GM19468 (cell line): ENCODE results near the gene CPNE6.

Experiments
- ATAC-seq: cut with Tn5 transposase; IDR thresholded peaks from one replicate; pipeline ENCODE4 v1.9.1; 2021; ENCODE audit warnings: mild to moderate bottlenecking, moderate library complexity, moderate number of reproducible peaks; ENCODE audit not compliant: unreplicated experiment; ENCODE audit errors: extremely low read depth

Gene CPNE6

GRCh38 chr14:24082411-24083080, 11.2 kb downstream of the CPNE6 start:
- no peak for ATAC-seq

- no peak for ATAC-seq
These were observed 12.1 kb downstream of the CPNE6 start for GRCh38 chr14:24083462-24083861.

GRCh38 chr14:24084440-24084839, 13.1 kb downstream of the CPNE6 start:
- no peak for ATAC-seq

GRCh38 chr14:24085215-24085614, 13.9 kb downstream of the CPNE6 start:
- no peak for ATAC-seq

GRCh38 chr14:24086193-24086955, 15.0 kb downstream of the CPNE6 start:
- ATAC-seq, result no peak

- no peak for ATAC-seq
These were observed 15.6 kb downstream of the CPNE6 start for GRCh38 chr14:24087004-24087403.

GRCh38 chr14:24088095-24088494, 16.7 kb downstream of the CPNE6 start:
- no peak for ATAC-seq

GRCh38 chr14:24089890-24090289, 18.5 kb downstream of the CPNE6 start:
- ATAC-seq, result no peak

GRCh38 chr14:24092110-24092504, 20.7 kb downstream of the CPNE6 start:
- ATAC-seq, result no peak

- ATAC-seq, result no peak
These were observed 21.3 kb downstream of the CPNE6 start for GRCh38 chr14:24092505-24093206.

GRCh38 chr14:24093207-24093900, 22.0 kb downstream of the CPNE6 start:
- ATAC-seq, result no peak

- no peak for ATAC-seq
These were observed 22.8 kb downstream of the CPNE6 start, which contains the start of gene PCK2 for GRCh38 chr14:24093901-24094840. Gene PCK2 (plus strand): TSS chr14:24094311. CDS start chr14:24094406, 95 bp downstream.

- no peak for ATAC-seq
These were observed 23.5 kb downstream of the CPNE6 start for GRCh38 chr14:24094841-24095270.

GRCh38 chr14:24095271-24096068, 24.1 kb downstream of the CPNE6 start:
- peak; percentile 30 for ATAC-seq

- ATAC-seq, result no peak
These were observed 25.3 kb downstream of the CPNE6 start for GRCh38 chr14:24096545-24097181.

- no peak for ATAC-seq
These were observed 27.0 kb downstream of the CPNE6 start for GRCh38 chr14:24098229-24098926.
